ENCODE results near the gene DNAH2. TPM values are rescaled to one million over a fixed set of nuclear protein-coding genes. Genes with fewer than 3 reads are reported as not detected.

DNAH2 gene
- total and polyA plus RNA-seq, 2 of the 13 experiments (the other 11 are each of a cell fraction or from before 2014, with no cell fraction given): not detected

DNA sequence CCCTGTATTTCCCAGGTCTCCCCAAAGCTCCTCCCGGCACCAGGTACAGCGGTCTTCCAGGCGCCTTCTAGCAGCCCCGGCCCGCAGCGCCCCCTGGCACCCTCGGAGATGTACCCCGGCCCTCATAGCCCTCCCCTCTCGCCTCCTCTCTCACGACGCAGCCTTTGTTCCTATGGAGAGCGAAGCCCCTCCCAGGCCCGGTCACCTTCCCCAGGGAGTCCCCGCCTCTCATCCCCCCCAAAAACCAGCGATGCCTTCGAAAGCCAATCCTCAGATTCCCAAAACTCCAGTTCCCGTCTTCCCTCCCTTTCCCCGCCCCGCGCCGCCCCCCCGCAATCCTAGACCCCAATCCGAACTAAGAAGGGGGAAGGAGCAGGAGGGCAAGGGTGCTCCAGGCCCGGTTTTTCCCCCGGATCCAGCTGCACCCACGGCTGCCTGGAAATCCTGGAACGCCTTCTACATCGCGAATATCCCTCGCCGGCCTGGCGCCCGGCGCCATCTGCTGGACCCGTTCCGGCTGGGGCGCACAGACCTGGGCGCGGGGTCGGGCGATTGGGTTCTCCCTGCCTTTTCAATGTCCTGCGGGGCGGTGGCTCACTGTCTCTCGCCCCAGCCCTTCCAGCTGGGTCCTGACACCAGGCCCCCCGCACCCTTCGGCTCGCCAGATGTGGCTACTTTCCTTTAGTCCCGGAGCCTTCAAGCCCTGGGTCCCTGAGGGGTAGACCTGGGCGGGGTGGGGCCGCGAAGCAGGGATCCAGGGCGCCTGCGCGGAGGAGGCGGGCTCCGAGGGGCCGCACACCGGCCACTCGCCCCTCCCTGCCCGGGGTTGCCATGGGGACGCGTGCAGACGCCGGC is at the start of gene DNAH2 (continued):
- TF ChIP-seq, protein P1, sequence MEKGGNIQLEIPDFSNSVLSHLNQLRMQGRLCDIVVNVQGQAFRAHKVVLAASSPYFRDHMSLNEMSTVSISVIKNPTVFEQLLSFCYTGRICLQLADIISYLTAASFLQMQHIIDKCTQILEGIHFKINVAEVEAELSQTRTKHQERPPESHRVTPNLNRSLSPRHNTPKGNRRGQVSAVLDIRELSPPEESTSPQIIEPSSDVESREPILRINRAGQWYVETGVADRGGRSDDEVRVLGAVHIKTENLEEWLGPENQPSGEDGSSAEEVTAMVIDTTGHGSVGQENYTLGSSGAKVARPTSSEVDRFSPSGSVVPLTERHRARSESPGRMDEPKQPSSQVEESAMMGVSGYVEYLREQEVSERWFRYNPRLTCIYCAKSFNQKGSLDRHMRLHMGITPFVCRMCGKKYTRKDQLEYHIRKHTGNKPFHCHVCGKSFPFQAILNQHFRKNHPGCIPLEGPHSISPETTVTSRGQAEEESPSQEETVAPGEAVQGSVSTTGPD (CRISPR knock-in tag; IDR thresholded peaks at IDR 0.05): no peak
- TF ChIP-seq KDM5B (CRISPR knock-in tag; IDR thresholded peaks at IDR 0.05; ENCODE audit: borderline replicate concordance): 0 out of 2 replicates have a peak, but pooled peaks have one; percentile 49
- TF ChIP-seq ZKSCAN8 (CRISPR knock-in tag; IDR thresholded peaks at IDR 0.05; ENCODE audit: borderline replicate concordance): no peak
- TF ChIP-seq ZFP62 (CRISPR knock-in tag; IDR thresholded peaks at IDR 0.05): no peak
- TF ChIP-seq, protein P2, sequence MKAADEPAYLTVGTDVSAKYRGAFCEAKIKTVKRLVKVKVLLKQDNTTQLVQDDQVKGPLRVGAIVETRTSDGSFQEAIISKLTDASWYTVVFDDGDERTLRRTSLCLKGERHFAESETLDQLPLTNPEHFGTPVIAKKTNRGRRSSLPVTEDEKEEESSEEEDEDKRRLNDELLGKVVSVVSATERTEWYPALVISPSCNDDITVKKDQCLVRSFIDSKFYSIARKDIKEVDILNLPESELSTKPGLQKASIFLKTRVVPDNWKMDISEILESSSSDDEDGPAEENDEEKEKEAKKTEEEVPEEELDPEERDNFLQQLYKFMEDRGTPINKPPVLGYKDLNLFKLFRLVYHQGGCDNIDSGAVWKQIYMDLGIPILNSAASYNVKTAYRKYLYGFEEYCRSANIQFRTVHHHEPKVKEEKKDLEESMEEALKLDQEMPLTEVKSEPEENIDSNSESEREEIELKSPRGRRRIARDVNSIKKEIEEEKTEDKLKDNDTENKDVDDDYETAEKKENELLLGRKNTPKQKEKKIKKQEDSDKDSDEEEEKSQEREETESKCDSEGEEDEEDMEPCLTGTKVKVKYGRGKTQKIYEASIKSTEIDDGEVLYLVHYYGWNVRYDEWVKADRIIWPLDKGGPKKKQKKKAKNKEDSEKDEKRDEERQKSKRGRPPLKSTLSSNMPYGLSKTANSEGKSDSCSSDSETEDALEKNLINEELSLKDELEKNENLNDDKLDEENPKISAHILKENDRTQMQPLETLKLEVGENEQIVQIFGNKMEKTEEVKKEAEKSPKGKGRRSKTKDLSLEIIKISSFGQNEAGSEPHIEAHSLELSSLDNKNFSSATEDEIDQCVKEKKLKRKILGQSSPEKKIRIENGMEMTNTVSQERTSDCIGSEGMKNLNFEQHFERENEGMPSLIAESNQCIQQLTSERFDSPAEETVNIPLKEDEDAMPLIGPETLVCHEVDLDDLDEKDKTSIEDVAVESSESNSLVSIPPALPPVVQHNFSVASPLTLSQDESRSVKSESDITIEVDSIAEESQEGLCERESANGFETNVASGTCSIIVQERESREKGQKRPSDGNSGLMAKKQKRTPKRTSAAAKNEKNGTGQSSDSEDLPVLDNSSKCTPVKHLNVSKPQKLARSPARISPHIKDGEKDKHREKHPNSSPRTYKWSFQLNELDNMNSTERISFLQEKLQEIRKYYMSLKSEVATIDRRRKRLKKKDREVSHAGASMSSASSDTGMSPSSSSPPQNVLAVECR (CRISPR knock-in tag; IDR thresholded peaks at IDR 0.05; ENCODE audit: borderline replicate concordance): peak; percentile 50; the same call in 1 of the 2 replicates
- peak; percentile 55 for TF ChIP-seq ZFX (CRISPR knock-in tag; IDR thresholded peaks at IDR 0.05; ENCODE audit: low read depth)
- TF ChIP-seq TARDBP (CRISPR knock-in tag; IDR thresholded peaks at IDR 0.05): peak; percentile 54; the same call in 1 of the 2 replicates
- peak; percentile 71 for TF ChIP-seq RAD21 (CRISPR knock-in tag; IDR thresholded peaks at IDR 0.05)
- peak; percentile 30; the same call in 1 of the 2 replicates for TF ChIP-seq KDM4B (CRISPR knock-in tag; IDR thresholded peaks at IDR 0.05)
- TF ChIP-seq ZMYM4 (CRISPR knock-in tag; IDR thresholded peaks at IDR 0.05): 0 out of 2 replicates have a peak, but pooled peaks have one; percentile 37
- peak; percentile 48; the same call in 1 of the 2 replicates for TF ChIP-seq ZNF143 (CRISPR knock-in tag; IDR thresholded peaks at IDR 0.05)
- TF ChIP-seq, protein P3, sequence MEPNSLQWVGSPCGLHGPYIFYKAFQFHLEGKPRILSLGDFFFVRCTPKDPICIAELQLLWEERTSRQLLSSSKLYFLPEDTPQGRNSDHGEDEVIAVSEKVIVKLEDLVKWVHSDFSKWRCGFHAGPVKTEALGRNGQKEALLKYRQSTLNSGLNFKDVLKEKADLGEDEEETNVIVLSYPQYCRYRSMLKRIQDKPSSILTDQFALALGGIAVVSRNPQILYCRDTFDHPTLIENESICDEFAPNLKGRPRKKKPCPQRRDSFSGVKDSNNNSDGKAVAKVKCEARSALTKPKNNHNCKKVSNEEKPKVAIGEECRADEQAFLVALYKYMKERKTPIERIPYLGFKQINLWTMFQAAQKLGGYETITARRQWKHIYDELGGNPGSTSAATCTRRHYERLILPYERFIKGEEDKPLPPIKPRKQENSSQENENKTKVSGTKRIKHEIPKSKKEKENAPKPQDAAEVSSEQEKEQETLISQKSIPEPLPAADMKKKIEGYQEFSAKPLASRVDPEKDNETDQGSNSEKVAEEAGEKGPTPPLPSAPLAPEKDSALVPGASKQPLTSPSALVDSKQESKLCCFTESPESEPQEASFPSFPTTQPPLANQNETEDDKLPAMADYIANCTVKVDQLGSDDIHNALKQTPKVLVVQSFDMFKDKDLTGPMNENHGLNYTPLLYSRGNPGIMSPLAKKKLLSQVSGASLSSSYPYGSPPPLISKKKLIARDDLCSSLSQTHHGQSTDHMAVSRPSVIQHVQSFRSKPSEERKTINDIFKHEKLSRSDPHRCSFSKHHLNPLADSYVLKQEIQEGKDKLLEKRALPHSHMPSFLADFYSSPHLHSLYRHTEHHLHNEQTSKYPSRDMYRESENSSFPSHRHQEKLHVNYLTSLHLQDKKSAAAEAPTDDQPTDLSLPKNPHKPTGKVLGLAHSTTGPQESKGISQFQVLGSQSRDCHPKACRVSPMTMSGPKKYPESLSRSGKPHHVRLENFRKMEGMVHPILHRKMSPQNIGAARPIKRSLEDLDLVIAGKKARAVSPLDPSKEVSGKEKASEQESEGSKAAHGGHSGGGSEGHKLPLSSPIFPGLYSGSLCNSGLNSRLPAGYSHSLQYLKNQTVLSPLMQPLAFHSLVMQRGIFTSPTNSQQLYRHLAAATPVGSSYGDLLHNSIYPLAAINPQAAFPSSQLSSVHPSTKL (CRISPR knock-in tag; IDR thresholded peaks at IDR 0.05): 0 out of 2 replicates have a peak, but pooled peaks have one; percentile 29
- 0 out of 2 replicates have a peak, but pooled peaks have one; percentile 23 for TF ChIP-seq ZNF768 (CRISPR knock-in tag; IDR thresholded peaks at IDR 0.05)
- TF ChIP-seq, protein P4, sequence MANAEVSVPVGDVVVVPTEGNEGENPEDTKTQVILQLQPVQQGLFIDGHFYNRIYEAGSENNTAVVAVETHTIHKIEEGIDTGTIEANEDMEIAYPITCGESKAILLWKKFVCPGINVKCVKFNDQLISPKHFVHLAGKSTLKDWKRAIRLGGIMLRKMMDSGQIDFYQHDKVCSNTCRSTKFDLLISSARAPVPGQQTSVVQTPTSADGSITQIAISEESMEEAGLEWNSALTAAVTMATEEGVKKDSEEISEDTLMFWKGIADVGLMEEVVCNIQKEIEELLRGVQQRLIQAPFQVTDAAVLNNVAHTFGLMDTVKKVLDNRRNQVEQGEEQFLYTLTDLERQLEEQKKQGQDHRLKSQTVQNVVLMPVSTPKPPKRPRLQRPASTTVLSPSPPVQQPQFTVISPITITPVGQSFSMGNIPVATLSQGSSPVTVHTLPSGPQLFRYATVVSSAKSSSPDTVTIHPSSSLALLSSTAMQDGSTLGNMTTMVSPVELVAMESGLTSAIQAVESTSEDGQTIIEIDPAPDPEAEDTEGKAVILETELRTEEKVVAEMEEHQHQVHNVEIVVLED (CRISPR knock-in tag; IDR thresholded peaks at IDR 0.05; ENCODE audit: borderline replicate concordance): peak; percentile 21; the same call in 1 of the 2 replicates
